IPS-NIHi11 (cell line): ENCODE measurements around the gene PICK1.
"Not testable (repeated sequence)": the region's sequence is repeated elsewhere in the genome, so short reads cannot be mapped to it uniquely, and the experiment has no call there.

ENCODE experiments used
- DNase-seq: peaks from one replicate; pipeline ENCODE4 v3.0.0; 2012; ENCODE audit warnings: mixed read lengths, low spot score

Gene PICK1

GRCh38 chr22:38074181-38075104, 17.2 kb downstream of the PICK1 start:
- no peak for DNase-seq

DNA sequence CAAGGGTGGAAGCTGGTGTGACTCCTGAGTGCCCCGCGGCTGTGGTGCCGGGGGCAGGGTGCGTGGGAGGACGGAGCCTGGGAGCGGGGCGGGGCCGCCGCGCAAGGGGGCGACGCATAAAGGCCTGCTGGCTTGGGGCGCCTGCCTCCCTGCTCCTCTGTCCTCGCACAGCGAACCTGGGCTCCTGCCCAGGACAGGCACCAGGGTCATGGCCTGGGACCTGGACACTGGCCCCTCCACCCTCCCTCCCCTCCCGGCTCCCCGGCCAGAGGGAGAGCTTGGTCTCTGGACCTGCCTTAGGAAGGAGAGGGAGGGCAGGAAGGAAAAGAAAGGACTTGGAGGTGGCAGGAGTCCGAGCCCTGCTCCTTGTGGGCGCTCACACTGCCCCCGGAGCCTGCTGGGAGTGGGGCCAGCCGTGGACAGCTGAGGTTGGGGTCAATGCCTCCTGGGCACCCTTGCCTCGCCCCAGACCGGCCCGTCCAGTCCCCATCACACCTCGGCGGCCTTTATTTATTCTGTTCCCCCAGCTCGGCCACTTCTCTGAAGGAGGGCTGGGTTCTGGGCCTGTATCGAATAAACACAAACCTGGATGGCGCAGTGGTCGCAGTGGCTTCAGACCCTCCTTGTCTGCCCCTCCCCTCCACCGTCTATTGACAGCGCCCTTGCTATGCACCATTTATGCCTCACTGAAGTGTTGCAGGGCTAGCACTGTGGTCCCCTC, 18.1 kb downstream of the PICK1 start:
- DNase-seq, result no peak

GRCh38 chr22:38075961-38076360, 18.8 kb downstream of the PICK1 start:
- DNase-seq, result no peak

- no peak for DNase-seq
These were observed 19.9 kb downstream of the PICK1 start for GRCh38 chr22:38077096-38077495.

DNA sequence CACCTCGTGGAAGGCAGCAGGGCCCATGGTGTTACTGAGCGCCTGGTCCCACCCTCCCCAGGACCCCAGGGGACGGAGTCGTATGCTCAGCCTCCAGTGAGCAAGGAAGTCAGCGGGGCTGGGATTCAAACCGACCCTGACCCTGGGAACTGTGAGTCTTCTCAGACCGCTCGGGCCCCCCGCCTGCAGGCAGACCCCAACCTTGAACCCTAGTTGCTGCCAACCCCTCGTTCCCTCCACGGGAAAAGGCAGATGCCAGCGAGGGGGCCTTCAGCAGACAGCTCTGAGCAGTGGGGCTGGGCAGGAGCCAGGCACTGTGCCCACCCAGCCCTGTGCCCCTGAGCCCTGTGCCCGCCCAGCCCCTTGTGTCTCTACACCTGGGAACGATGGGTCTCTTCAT, 20.4 kb downstream of the PICK1 start:
- no peak for DNase-seq

- no peak for DNase-seq
These were observed 21.0 kb downstream of the PICK1 start for GRCh38 chr22:38078046-38078840.

- not testable (repeated sequence) for DNase-seq
These were observed 22.0 kb downstream of the PICK1 start for GRCh38 chr22:38079208-38079607.

- DNase-seq, result no peak
These were observed 22.6 kb downstream of the PICK1 start for GRCh38 chr22:38079804-38080203.

DNA sequence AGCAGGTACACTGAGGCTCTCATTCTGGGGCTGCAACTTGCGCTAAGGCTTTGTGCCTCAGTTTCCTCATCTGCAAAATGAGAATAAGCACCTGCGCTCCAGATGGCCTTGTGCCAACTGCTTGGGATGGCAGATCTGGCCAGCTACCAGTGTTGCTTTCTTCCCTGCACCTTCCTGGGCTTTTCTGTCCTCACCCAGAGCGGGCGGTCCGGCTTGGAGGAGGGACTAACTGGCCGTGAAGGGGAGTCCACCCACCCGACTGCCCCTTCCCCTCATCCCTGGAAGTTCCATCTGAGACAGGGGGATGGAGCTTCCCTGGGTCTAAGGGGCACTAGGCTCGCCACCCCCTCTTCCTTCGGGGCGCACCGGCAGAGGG, 23.3 kb downstream of the PICK1 start:
- DNase-seq, result no peak

DNA sequence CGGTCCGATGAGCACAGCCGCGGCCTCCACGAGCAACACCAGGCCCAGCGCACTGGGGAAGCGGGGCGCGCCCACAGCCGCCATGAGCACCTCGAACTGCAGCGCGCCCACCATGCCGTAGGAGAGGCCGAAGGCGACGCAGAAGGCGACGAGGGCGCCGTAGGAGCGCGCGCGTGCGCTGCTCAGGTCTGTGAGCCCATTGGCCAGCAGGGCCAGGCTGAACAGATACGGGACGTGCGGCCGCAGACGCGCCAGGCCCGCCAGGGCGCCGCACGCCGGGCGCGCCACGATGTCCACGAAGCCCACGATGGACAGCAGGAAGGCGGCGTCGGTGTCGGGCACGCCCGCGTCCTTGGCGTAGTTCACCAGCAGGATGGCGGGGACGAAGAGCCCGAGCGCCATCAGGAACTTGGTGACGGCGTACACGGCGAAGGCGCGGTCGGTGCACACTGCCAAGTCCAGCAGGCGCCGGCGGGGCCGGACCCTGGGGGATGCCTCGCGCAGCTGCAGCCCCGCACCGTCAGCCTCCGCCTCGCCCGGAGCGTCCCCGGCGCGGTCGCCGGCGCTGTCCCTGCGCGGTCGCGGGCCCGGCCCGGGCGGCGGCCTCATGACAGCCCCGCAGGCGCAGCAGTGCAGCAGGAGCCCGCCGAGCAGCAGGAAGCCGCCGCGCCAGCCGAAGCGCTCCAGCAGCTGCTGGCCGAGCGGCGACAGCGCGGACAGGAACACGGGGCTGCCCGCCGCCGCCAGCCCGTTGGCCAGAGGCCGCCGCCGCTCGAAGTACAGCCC, 23.8 kb downstream of the PICK1 start:
- DNase-seq, result peak; percentile 79

GRCh38 chr22:38081636-38081940, 24.4 kb downstream of the PICK1 start:
- DNase-seq, result no peak

GRCh38 chr22:38081941-38082828, 25.0 kb downstream of the PICK1 start:
- DNase-seq, result peak; percentile 39

DNA sequence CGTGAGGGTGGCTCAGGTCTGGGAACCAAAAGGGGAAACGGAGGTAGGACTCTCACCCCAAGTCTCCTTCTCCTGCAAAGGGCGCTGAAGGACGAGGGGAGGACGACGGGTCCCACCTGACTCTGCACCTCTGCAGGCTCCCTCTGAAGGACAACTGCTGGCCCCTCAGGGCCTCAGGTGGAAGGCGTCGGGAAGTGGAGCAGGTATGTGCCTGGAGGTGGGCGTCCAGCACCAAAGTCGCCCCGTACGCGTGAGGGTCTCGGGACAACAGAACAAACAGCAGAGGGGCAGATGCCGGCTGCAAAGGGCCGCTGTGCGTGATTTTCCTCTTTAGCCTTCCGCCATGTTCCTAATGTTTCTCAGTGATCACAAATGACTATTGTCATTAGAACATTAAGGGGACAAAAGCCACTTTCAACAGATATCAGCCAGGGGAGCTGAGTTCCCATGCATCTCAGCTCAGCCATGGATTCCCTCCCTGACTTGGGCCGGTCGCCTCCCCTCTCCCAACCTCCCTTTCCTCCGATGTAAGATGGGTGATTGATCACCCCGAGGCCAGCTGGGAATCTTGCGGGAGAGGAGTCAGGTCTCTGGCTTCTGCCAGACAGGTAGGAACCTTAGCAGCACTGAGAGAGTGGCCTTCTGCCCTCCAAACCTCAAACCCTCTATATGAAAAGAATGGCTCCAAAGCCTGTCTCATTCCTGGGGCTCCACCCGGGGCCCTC, 25.9 kb downstream of the PICK1 start:
- no peak for DNase-seq

- DNase-seq, result peak; percentile 41
These were observed 26.9 kb downstream of the PICK1 start, which contains the start of gene SLC16A8 for GRCh38 chr22:38083931-38084631. Gene SLC16A8, minus strand, starts transcription at chr22:38084184. Its CDS starts 1,311 bp downstream, at chr22:38082873.

GRCh38 chr22:38085056-38085455, 27.9 kb downstream of the PICK1 start:
- no peak for DNase-seq

- no peak for DNase-seq
These were observed 28.3 kb downstream of the PICK1 start for GRCh38 chr22:38085501-38085900.

GRCh38 chr22:38086001-38086845, 29.0 kb downstream of the PICK1 start:
- no peak for DNase-seq

- no peak for DNase-seq
These were observed 29.7 kb downstream of the PICK1 start for GRCh38 chr22:38086942-38087341.
